Stomach (tissue), 4 donors: Measurements from ENCODE around the gene P2RY13.

Experiments used
- CTCF ChIP-seq, 7 experiments: fragments of 450-650 bp in 4 of 7; fragments of 200-600 bp in 3 of 7; sonication (generic) in 3 of 7; IDR thresholded peaks; one replicate each; pipeline ENCODE4 v1.5.1; 2016 to 2019; ENCODE audit warnings: antibody characterized with exemption in 7 of 7, control low read depth in 2 of 7, mild to moderate bottlenecking in 1 of 7
- EP300 ChIP-seq: sonication (generic); formaldehyde crosslinking; IDR thresholded peaks from one replicate; pipeline ENCODE4 v1.6.1; 2017; ENCODE audit warnings: antibody characterized with exemption
- POLR2A ChIP-seq, 4 donors: fragments of 450-650 bp; IDR thresholded peaks; one replicate each; pipeline ENCODE4 v1.6.1; 2016; ENCODE audit warnings: antibody characterized with exemption in 4 of 4, control low read depth in 2 of 4, mild to moderate bottlenecking in 1 of 4, moderate library complexity in 1 of 4

GRCh38 chr3:151309566-151309965 is 19.8 kb downstream of the P2RY13 start:
- no peak for TF ChIP-seq CTCF (IDR thresholded peaks at IDR 0.05)
- TF ChIP-seq POLR2A (IDR thresholded peaks at IDR 0.05): no peak
- TF ChIP-seq EP300: no peak
